ENCODE results near the gene ELMO1.

ELMO1 gene

DNA sequence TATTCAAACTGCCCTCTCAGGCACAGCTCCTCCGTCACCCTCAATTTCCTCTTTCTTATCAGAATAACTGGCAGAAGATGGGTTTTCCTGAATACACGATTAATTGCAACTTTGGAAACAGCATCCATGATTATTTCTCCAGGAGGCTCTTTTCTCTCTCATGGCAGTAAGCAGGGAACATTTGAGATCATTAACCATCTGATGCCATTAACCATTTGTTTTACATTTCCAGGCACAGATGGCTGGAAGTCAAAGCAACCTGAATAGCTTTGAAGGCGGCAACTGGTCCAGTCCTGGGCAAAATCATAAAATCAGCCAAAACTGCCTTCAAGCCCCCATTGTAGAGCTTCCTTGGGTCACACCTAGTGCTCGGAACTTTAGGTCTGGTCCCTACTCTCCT is 434.9 kb downstream of the ELMO1 start:
- in situ Hi-C loops (cut with MboI; ENCODE audit: low pct_unique_long_range_greater_than_20kb, low sequenced_read_pairs, unreplicated experiment) = no loop called here
- TF ChIP-seq, protein P1, sequence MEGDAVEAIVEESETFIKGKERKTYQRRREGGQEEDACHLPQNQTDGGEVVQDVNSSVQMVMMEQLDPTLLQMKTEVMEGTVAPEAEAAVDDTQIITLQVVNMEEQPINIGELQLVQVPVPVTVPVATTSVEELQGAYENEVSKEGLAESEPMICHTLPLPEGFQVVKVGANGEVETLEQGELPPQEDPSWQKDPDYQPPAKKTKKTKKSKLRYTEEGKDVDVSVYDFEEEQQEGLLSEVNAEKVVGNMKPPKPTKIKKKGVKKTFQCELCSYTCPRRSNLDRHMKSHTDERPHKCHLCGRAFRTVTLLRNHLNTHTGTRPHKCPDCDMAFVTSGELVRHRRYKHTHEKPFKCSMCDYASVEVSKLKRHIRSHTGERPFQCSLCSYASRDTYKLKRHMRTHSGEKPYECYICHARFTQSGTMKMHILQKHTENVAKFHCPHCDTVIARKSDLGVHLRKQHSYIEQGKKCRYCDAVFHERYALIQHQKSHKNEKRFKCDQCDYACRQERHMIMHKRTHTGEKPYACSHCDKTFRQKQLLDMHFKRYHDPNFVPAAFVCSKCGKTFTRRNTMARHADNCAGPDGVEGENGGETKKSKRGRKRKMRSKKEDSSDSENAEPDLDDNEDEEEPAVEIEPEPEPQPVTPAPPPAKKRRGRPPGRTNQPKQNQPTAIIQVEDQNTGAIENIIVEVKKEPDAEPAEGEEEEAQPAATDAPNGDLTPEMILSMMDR (IDR thresholded peaks at IDR 0.05; ENCODE audit: extremely low read depth, insufficient read depth, missing control alignments) = no peak
- no peak for DNase-seq (ENCODE audit: low spot score)

DNA sequence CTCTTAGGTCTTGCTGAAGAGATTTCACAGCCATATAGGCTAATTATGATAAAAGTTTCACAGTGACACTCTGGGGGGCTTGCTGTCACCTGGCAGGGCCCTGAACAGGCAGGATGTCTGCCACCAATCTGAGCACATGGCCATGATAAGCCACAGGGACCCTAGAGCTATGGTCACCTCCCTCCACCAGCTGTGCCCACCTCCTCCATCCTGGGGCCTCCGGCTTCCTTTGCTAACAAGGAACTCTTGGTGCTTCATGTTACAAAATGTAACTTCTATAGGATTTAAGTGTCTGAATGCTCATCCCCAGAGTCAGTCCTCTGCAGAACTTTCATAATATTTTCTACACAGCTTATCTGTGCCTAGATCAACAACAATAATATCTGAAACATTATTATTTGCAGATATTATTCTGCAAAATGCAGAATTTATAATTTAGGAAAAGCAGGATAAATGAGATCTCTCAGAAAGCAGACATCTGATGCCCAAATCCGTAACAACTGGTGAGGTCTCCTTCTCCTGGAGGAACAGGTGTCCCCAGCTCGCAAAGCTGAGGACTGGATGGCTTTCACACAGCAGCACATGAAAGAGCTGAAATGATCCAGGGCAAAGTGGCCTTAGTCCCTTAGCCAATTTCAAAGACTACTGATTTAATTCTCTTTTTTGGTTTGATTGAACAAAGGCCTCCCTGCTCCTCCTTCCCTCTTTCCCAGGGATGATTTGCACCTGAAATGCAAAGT is 437.3 kb downstream of the ELMO1 start:
- DNase-seq (ENCODE audit: low spot score) = no peak
- TF ChIP-seq, protein P1 (IDR thresholded peaks at IDR 0.05; ENCODE audit: extremely low read depth, insufficient read depth, missing control alignments) = no peak
- in situ Hi-C loops (cut with MboI; ENCODE audit: low pct_unique_long_range_greater_than_20kb, low sequenced_read_pairs, unreplicated experiment) = no loop called here

DNA sequence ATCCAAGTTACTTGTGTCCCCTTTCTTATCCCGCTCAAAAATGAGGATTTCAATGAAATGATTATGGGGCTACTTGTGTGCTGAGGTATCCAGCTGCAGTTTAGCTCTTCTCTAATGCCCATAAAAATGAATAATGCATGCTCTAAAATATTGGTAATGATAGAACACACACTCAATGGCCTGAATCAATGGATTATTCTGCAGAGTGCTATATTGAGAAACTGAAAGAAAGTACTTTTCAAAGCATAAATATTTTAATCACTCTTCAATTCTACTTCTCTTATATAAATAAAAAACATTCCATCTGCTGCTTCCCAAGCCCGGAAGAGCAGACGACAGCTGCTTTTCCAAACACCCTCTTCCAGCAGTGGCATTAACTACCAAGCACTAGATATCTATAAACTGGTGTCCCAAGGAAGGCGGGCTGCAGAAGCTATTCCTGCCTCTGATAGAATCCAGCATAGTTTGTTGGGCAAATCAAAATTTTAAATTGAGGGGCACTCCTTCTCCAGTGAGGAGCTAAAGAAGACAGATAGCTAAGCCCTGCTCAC is 439.5 kb downstream of the ELMO1 start:
- TF ChIP-seq, protein P1 (IDR thresholded peaks at IDR 0.05; ENCODE audit: extremely low read depth, insufficient read depth, missing control alignments) = no peak
- no peak for DNase-seq (ENCODE audit: low spot score)
- in situ Hi-C loops (cut with MboI; ENCODE audit: low pct_unique_long_range_greater_than_20kb, low sequenced_read_pairs, unreplicated experiment) = no loop called here

DNA sequence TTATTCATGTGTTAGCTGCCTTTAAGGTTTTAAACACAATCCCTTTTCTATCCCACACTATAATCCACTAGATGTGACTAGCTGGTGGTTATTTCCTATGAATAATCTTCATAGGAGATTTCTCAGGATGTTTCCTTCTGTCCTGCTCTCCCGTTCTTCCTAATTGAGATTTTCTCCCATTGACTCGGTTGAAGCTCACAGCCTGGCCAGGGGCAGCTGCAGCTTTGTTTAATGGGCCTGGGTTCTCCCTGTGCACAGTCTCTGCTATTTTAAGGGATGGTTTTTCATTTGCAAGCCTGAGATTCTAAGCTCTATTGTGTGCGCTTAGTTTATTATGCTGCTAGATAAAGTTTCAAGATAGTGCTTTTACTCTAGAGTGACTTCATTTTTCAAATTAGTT is 441.0 kb downstream of the ELMO1 start:
- TF ChIP-seq, protein P1 (IDR thresholded peaks at IDR 0.05; ENCODE audit: extremely low read depth, insufficient read depth, missing control alignments) = no peak
- in situ Hi-C loops (cut with MboI; ENCODE audit: low pct_unique_long_range_greater_than_20kb, low sequenced_read_pairs, unreplicated experiment) = no loop called here
- DNase-seq (ENCODE audit: low spot score) = no peak

DNA sequence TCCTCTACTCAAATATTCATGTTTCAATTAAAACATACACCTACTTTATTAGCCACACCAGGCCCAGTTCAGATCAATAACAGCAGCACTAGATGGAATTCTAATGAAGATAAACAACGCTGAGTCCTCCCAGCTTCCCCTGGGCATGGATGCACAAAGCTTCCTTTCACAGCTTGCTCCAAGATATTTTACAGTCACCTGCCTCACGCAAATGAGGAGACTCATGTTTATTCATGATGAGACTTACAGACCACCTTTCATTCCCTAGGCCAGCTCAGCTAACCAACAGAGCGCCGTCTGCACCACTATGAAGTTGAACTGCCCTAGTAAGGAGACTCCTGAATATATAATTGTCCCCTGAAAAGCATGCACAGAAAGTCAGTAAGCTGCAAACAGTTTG is 441.4 kb downstream of the ELMO1 start:
- no peak for DNase-seq (ENCODE audit: low spot score)
- TF ChIP-seq, protein P1 (IDR thresholded peaks at IDR 0.05; ENCODE audit: extremely low read depth, insufficient read depth, missing control alignments) = no peak
- in situ Hi-C loops (cut with MboI; ENCODE audit: low pct_unique_long_range_greater_than_20kb, low sequenced_read_pairs, unreplicated experiment) = no loop called here

DNA sequence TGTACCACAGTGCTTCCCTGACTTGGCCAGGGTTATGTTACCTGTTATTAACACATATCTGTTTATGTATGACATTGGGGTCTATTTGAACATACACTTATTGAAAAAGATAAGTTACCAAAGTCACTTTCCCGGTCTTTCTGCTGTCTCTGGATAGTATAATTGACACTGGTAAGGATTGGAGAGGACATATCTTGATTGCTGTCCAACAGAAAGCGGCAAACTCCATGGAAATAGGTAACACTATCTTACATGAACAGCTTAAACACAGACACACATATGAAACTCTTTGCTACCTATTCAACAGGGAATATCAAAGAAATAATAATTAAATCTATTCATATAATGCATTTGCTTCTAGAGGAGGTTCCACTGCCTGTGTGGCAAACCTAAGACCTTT is 441.9 kb downstream of the ELMO1 start:
- TF ChIP-seq, protein P1 (IDR thresholded peaks at IDR 0.05; ENCODE audit: extremely low read depth, insufficient read depth, missing control alignments) = no peak
- in situ Hi-C loops (cut with MboI; ENCODE audit: low pct_unique_long_range_greater_than_20kb, low sequenced_read_pairs, unreplicated experiment) = no loop called here
- DNase-seq (ENCODE audit: low spot score) = no peak

Data from GM13977 (cell line).